Psoas muscle (tissue), 8 donors: ENCODE measurements around the gene DNAH6. TPM values are rescaled to one million over a fixed set of nuclear protein-coding genes. Genes with fewer than 3 reads are reported as not detected.

ENCODE experiments used
- ATAC-seq, 4 donors: fragments of 200-7000 bp; cut with Tn5 transposase; one replicate each; pipeline ENCODE4 v1.9.1; 2020; ENCODE audit warnings: moderate library complexity in 3 of 4, mild to moderate bottlenecking in 2 of 4
- DNase-seq, 2 donors: peaks; one replicate each; pipeline ENCODE4 v3.0.0-alpha.2; 2020
- H3K27ac ChIP-seq: fragments of 200-600 bp; one replicate; pipeline ENCODE4 v1.8.0; 2022
- H3K27me3 ChIP-seq, 3 donors: fragments of 200-600 bp in 1 of 3; one replicate each; pipeline versions ENCODE4 v1.6.1 to v1.8.0; 2013 to 2022; ENCODE audit warnings: low read length in 2 of 3, mild to moderate bottlenecking in 2 of 3, moderate library complexity in 1 of 3; ENCODE audit not compliant: insufficient read depth in 3 of 3
- H3K36me3 ChIP-seq, 2 donors: fragments of 200-600 bp in 1 of 2; one replicate each; pipeline versions ENCODE4 v1.6.1 to v1.8.0; 2013 to 2022; ENCODE audit warnings: low read depth in 1 of 2, mild to moderate bottlenecking in 1 of 2, moderate library complexity in 1 of 2; ENCODE audit not compliant: insufficient read depth in 1 of 2
- H3K4me1 ChIP-seq: fragments of 200-600 bp; one replicate; pipeline ENCODE4 v1.8.0; 2022
- H3K4me3 ChIP-seq: fragments of 200-600 bp; one replicate; pipeline ENCODE4 v1.8.0; 2022; ENCODE audit warnings: mild to moderate bottlenecking
- H3K9me3 ChIP-seq: fragments of 200-600 bp; one replicate; pipeline ENCODE4 v1.8.0; 2022
- WGBS, 3 donors: extraction: QIAGEN DNeasy Blood & Tissue Kit; methylation state at CpG; one replicate each; pipeline versions ENCODE4 v1.1.6 to v1.1.7; 2013; 5-methylcytosine and 5-hydroxymethylcytosine counted together
- intact Hi-C, 2 donors: fragments of 100-400 bp; cut with DNase I; formaldehyde crosslinking; loops; one replicate each; pipeline versions ENCODE4 v1.11.0 to v1.14.2; 2022
- polyA plus RNA-seq, 3 donors: library from polyadenylated mRNA; stranded (reverse); fragments of 200-250 nt; gene quantifications; one replicate each; pipeline ENCODE4 v1.2.3, GENCODE V29; 2013
- total RNA-seq, 4 donors: library from RNA; stranded (reverse); fragmentation: NEBNext Ultra II Directional in 2 of 4; extraction: Animal tissue kit (Norgen Biotek cat#: 25700) in 2 of 4; gene quantifications; one replicate each; pipeline versions ENCODE4 v1.2.1 to v1.2.4, GENCODE V29; 2021 to 2023
- TF ChIP-seq, protein P1 (sequence below): fragments of 200-600 bp; IDR thresholded peaks from one replicate; pipeline ENCODE4 v1.8.0; 2022; ENCODE audit warnings: antibody characterized with exemption
- donor health status: healthy with polysubstance abuse.
- donor health status: DM: no; HTN: no; CAD: no; lungs with moderate emphysema.
- donor health status: Bipolar disorder and iron deficiency.
- donor health status: healthy.
- donor health status: DM: yes; HTN: yes; CAD: no.
- donor health status: DM: no; HTN: no; CAD: no.
- donor health status: DM: no; HTN: no; CAD: no.
- donor health status: DM: yes; HTN: yes; CAD: no.

DNAH6 gene
- total and polyA plus RNA-seq, 7 donors, result 0.01 to 0.09 (median 0.07) TPM; not detected in 3

DNA sequence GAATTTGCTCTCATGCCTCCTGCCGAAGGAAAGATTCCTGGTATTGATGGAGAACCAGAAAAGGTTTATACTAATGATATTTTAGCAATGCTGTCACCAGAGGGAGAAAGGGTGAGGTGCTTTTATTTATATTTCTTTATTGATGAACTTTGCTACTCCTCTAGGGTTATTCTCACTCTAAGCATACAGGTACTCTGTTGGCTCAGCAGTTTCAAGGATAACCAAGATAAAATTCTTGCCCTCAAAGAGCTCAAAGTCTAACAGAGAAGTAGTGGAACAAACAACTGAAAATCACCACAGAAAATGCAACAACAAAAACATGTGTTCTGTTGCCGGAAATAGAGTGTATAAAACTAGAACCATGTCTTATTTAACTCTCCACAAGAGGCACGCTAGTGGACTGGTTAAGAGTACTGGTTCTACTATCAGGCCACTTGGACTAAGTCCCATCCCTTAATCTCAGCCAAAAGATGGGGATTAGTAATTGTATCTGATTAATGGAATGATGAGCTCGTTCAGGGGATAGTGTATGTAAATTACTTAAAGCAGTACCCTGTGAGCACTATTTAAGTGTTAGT lies 103.6 kb downstream of the DNAH6 start:
- H3K4me1 ChIP-seq, result no peaks in the 10 kb centered on the region
- intact Hi-C loops, result no loop called here
- H3K27ac ChIP-seq, result no peak overlapping the region
- 66 to 74% (median 69%) methylated on average over 4 of the region's 4 CpGs for WGBS, 3 donors
- TF ChIP-seq, protein P1, sequence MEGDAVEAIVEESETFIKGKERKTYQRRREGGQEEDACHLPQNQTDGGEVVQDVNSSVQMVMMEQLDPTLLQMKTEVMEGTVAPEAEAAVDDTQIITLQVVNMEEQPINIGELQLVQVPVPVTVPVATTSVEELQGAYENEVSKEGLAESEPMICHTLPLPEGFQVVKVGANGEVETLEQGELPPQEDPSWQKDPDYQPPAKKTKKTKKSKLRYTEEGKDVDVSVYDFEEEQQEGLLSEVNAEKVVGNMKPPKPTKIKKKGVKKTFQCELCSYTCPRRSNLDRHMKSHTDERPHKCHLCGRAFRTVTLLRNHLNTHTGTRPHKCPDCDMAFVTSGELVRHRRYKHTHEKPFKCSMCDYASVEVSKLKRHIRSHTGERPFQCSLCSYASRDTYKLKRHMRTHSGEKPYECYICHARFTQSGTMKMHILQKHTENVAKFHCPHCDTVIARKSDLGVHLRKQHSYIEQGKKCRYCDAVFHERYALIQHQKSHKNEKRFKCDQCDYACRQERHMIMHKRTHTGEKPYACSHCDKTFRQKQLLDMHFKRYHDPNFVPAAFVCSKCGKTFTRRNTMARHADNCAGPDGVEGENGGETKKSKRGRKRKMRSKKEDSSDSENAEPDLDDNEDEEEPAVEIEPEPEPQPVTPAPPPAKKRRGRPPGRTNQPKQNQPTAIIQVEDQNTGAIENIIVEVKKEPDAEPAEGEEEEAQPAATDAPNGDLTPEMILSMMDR, result no peak
- ATAC-seq, result no peak
- H3K4me3 ChIP-seq, result no peak overlapping the region
- no peak for DNase-seq
- H3K36me3 ChIP-seq, result no peaks in the 10 kb centered on the region
- H3K9me3 ChIP-seq, result no peaks in the 10 kb centered on the region
- no peaks in the 10 kb centered on the region for H3K27me3 ChIP-seq

GRCh38 chr2:84628486-84628885 lies 112.2 kb downstream of the DNAH6 start:
- Histone ChIP-seq H3K4me1 (no peaks in the 10 kb centered on the region), H3K9me3 (no peaks in the 10 kb centered on the region), H3K27me3 (no peaks in the 10 kb centered on the region), H3K4me3 (no peak overlapping the region), H3K36me3 (no peaks in the 10 kb centered on the region), H3K27ac (no peak overlapping the region)
- ATAC-seq, result no peak
- TF ChIP-seq, protein P1, result no peak
- intact Hi-C loops, result no loop called here
- no peak for DNase-seq
- WGBS, 3 donors, result 57 to 77% (median 70%) methylated on average over 2 of the region's 2 CpGs

DNA sequence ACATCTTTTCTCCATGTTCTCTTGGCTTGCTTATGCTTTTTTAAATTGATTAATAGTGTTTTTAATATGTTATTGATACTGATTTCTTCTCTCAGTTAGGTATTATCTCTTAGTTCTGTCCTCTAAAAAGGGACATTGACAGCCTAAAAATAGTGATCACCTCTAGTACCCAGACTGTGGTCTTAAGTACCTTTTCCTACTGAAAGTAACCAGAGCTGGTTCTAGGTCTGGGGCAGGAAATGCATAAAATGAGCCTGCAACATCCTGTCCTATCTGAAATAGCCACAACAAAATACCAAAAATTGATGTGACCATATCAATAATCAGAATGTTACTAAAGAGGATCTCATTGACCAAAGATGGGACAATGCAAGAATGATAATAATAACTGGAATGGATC lies 113.3 kb downstream of the DNAH6 start:
- Histone ChIP-seq H3K27ac (no peak overlapping the region), H3K36me3 (no peaks in the 10 kb centered on the region), H3K9me3 (no peaks in the 10 kb centered on the region), H3K27me3 (no peaks in the 10 kb centered on the region), H3K4me3 (no peak overlapping the region), H3K4me1 (no peaks in the 10 kb centered on the region)
- intact Hi-C loops, result no loop called here
- ATAC-seq (no peak), DNase-seq (no peak)
- TF ChIP-seq, protein P1, result no peak

DNA sequence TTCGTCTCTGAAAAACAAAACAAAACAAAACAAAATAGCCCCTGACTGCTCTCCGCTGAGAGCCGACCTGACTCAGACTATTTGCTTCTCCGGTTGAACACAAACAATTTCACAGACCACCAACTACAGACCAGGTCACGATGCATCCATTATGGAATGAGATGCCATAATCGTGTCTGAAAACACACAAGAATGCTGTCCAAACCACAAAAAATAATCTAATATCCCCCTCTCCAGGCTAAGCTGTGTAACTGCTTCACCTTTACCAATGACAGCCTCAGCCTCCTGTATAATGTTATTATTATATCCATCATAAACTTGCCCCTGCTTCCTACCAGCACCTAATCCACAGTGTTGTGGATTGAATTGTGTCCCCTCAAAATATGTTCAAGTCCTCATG lies 114.7 kb downstream of the DNAH6 start:
- intact Hi-C loops, result loop anchor here in 1 of 2 donors (10.0 kb wide), 1 partner anchor 136 kb away; no protein-coding TSS in a partner anchor
- TF ChIP-seq, protein P1, result no peak

GRCh38 chr2:84631985-84632384 lies 115.7 kb downstream of the DNAH6 start:
- WGBS, 3 donors, result 66 to 82% (median 75%) methylated on average over 5 of the region's 5 CpGs
- no peaks in the 10 kb centered on the region for H3K36me3 ChIP-seq
- DNase-seq (no peak), ATAC-seq (no peak)
- H3K9me3 ChIP-seq, result no peaks in the 10 kb centered on the region
- no peak overlapping the region for H3K4me3 ChIP-seq
- H3K27ac ChIP-seq, result no peak overlapping the region
- no peaks in the 10 kb centered on the region for H3K27me3 ChIP-seq
- H3K4me1 ChIP-seq, result no peaks in the 10 kb centered on the region
- intact Hi-C loops, result loop anchor here in 1 of 2 donors (10.0 kb wide), 1 partner anchor 137 kb away; no protein-coding TSS in a partner anchor
- TF ChIP-seq, protein P1, result no peak

More for the DNA sequence above, 114.7 kb downstream of the DNAH6 start:
- WGBS, 3 donors, result 38 to 56% (median 39%) methylated on average over 6 of the region's 6 CpGs
- DNase-seq (no peak), ATAC-seq (no peak)
- Histone ChIP-seq H3K4me3 (no peak overlapping the region), H3K27ac (no peak overlapping the region), H3K4me1 (no peaks in the 10 kb centered on the region), H3K36me3 (no peaks in the 10 kb centered on the region), H3K27me3 (no peaks in the 10 kb centered on the region), H3K9me3 (no peaks in the 10 kb centered on the region)
